Skin epidermis (tissue), 12 donors: Measurements from ENCODE around the gene GALNT11.
A peak's percentile ranks its signal among the peaks of the same experiment; 100 is the strongest.
"Not testable (repeated sequence)": the region's sequence is repeated elsewhere in the genome, so short reads cannot be mapped to it uniquely, and the experiment has no call there.

Experiments used
- H3K27ac ChIP-seq, 21 experiments: fragments of 200-600 bp; sonication (generic) in 11 of 21; one replicate each; pipeline ENCODE4 v1.5.0; 2020; ENCODE audit warnings: mild to moderate bottlenecking in 3 of 21, inconsistent platforms in 2 of 21, moderate library complexity in 2 of 21
- H3K4me3 ChIP-seq, 7 experiments: fragments of 200-600 bp; sonication (generic) in 2 of 7; one replicate each; pipeline ENCODE4 v1.5.0; 2020; ENCODE audit warnings: inconsistent platforms in 2 of 7, mild to moderate bottlenecking in 2 of 7, moderate library complexity in 1 of 7

GALNT11 gene

DNA sequence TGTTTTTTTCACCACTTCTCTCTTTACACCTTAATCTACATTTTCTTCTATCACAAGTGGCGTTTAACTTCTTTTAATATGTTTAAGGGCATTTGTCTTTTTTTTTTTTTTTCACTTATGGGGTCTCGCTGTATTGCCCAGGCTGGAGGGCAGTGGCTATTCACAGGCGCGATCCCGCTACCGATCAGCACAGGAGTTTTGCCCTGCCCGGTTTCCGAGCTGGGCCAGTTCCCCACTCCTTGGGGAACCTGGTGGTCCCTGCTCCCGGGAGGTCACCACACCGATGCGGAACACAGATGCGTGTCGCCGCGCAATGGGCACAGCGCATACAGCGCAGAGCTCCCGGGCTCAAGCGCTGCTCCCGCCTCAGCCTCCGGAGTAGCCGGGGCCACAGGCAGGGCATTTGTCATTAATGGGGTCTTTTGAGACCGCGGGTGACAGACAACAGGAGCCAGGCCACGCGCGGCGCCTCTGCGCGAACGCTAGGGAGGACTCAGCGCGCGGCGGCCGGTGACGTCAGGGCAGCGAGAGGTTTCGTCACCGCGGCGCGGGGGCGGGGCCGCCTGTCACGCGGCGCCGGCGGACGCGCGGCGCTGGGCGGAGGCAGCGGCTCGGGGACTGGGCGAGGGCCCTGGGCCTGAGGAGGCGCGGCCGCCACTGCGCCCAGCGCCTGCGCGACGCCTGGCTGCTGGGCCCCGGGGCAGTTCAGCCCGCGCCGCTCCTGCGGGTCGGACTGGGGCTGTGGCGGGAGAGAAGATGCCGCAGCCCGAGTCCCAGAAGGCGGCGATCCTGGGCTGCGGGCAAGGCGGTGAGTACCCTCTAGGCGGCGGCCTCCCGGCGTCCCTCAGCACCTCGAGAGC lies at the start of gene GALNT11:
Gene GALNT11 (plus strand): TSS at position 598 of the 860 bp plus-strand sequence. CDS start 68,554 bp downstream, outside the sequence.
- peak within 1 kb of the TSS; percentile 62 to 95 (median 85) for H3K27ac ChIP-seq
- peak within 1 kb of the TSS; percentile 58 to 86 (median 74) for H3K4me3 ChIP-seq

DNA sequence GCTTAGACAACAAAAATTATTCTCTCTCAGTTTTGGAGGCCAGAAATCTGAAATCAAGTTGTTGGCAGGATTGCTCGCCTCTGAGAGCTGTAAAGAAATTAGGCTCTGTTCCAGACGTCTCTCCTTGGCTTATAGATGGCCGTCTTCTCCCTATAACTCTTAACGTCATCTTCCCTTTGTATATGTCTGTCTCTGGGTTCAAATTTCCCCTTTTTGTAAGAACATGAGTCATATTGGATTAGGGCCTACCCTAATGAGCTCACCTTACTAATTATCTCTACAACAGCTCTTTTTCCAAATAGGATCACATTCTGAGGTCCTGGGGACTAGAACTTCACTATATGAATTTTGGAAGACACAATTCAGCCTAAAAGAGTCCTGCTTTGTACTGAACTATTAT lies 46.9 kb upstream of the GALNT11 start:
- Histone ChIP-seq H3K4me3 (no peak overlapping the region), H3K27ac (no peak overlapping the region)

DNA sequence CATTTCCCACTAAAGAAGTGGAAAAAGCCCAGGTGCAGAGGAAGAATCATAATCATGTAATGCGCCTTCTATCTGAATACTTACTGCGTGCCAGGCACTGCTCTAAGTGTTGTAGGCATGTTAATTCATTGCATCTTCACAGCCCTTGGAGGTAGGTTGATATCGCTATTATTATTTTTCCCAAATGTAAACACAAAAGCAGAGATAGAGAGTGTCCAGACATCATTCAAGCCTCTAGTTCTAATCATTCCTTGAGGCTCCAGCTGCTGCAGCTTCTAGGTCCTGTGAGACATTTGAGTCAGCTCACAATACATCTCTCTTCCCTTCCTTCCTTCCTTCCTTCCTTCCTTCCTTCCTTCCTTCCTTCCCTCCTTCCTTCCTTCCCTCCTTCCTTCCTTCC lies 44.3 kb upstream of the GALNT11 start:
- Histone ChIP-seq H3K27ac (no peak overlapping the region), H3K4me3 (no peak overlapping the region)

DNA sequence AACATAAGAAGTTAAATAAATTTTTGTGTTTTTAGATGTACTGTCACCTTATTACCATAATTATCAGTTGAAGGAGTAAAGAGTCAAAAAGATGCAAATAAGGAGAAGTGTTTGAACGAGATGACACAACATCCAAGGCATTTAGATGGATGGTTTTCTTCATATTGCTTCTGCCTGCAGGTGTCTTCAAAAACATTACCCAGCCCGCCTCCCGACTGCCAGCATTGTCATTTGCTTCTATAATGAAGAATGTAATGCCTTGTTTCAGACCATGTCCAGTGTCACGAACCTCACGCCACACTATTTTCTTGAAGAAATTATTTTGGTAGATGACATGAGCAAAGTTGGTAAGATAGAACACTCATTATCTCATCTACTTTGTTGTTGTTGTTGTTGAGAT lies 42.7 kb upstream of the GALNT11 start:
- Histone ChIP-seq H3K27ac (no peak overlapping the region), H3K4me3 (no peak overlapping the region)

DNA sequence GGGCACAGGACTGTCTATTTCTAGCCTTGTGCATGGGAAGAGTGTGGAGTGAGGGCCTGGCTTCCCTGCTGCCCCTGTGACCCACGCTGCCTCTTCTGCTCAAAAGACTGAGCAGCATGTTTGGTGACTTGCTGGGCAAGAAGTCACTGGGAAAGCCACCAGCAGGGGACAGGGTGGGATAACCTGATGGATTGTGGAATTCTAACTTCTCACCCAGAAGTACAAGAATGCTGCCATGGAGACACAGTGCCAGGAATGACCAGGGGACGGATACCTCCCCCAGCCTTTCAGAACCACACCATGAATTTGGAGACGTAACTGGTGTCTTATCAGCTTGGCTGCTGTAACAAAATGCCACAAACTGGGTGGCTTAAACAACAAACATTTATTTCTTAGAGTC lies 40.9 kb upstream of the GALNT11 start:
- no peak overlapping the region for H3K27ac ChIP-seq

DNA sequence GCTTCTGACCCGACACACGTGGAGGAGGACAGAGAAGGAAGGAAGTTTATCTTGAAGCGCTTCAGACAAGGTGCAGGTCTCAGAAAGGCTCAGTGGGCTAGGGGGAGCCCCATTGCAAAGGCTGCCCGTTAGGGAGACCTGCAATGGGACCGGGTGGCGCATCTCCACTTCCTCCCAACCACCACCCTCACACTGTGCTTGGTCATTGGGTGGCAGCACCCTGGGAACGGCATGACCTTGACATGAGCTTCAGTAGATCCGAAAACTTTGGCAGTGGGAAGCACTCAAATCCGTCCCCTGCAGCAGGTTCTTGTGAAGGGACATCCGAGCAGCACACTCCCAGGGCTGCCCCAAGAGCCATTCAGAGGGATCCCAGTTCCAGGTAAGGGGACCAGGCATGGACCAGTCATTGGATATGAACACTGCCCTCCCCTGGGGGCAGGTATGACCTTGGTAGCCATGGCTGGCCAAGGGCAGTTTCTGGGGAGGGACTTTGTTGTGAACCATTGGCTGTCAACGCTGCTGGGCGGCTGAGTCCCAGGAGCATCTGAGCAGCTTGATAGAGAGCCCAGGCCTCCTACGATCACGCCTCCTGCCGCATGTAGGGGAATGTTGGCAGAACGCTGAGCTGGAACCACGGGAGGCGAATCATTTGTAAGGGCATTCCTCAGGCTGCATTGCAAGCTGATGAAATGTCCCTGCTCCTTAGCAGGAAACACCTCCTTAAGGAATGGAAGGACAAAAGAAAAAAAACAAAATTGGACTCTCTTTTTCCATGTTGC lies 37.5 kb upstream of the GALNT11 start:
- H3K4me3 ChIP-seq, result no peak overlapping the region
- H3K27ac ChIP-seq, result no peak overlapping the region

More for the DNA sequence above, 40.9 kb upstream of the GALNT11 start:
- no peak overlapping the region for H3K4me3 ChIP-seq

DNA sequence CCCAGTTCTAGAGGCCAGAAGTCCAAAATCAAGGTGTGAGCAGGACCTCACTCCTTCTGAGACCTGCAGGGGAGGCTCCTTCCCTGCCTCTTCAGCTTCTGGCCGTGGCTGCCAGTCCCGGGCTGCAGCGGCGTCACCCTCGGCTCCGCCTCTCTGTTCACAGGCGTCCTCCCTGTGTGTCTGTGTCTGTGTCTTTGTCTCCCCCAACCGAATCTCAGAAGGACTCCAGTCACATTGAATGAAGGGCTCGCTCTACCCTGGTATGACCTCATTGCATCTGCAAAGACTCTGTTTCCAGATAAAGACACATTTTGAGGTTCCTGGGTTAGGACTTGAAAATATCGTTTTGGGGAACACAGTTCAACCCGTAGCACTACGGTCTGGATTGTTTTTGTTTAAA lies 33.1 kb upstream of the GALNT11 start:
- Histone ChIP-seq H3K4me3 (no peak overlapping the region), H3K27ac (no peak overlapping the region)

DNA sequence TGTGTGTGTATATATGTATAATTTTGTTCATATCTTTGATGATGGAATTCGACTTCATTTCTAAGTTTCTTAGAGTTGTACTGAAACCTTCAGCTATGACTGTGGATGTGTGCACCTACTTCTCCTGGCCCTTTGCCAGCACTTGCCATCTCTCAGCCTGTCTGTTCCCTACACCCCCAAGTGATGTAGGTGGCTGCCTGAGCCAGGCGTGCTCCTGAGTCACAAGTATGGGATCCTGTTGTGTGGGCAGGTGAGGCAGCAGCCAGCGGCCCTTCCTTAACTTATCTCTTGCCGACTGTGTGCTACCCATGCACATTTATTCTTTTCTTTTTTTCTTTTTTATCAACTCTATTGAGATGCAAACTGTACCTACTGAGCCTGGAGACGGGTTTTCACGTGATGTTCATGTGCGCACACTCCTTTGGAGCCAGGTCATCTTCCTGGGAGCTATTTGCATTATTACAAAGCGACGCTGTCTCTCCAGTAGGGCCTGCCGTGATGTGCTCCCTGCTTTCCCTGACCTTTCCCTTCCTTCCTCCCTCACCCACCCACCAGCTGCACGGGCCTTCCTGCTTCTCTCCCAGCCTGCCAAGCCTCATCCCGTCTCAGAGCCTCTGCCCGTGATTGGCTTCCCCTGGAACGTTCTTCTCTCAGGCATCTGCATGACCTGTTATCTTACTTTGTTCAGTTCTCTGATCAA lies 31.3 kb upstream of the GALNT11 start:
- Histone ChIP-seq H3K4me3 (no peak overlapping the region), H3K27ac (no peak overlapping the region)

DNA sequence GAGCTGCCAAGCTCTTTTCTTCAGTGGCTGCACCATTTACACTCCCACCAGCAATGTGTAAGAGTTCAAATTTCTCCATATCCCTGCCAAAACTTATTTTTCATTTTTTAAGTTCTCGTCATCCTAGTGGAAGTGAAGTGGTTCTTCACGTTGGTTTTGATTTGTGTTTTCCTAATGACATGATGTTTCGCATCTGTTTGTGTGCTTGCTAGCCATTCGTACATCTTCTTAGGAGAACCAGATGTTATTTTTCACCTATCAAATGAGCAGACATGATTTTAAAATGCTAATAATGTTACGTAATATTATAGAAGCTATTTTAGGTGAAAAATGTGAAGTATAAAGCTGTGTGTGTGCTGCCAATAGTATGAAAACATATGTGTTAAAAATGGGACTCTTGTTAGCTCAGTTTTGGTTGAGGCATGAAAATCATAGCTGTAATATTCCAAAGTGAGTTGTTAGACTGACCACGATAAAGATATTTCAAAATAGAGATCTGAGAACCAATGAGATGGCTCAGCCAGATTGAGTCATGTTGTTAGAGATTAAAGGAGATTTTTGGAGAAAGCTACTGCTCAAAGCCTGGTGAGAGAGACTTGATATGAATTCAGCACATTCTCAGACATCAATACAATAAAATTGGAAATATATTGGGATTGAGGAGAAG lies 25.9 kb upstream of the GALNT11 start:
- no peak overlapping the region for H3K27ac ChIP-seq
- H3K4me3 ChIP-seq, result no peak overlapping the region

DNA sequence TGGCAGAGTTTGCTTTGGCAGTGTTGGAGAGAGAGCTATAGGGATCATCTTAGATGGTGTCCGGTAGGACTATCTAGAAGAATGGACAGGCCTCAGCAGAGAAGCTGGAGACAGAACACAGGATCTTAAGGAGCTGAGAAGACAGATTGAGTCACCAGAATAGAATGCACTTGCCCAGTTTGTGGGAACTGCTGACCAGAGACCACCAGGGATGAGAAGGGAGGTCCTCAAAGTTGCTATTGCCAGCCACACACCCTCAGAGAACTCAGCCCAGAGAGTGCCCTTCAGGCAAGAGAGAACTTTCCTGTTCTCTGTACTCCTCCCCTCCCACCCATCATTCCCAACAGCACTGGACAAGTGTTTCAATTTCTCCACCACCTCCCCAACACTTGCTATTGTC lies 25.3 kb upstream of the GALNT11 start:
- Histone ChIP-seq H3K27ac (no peak overlapping the region), H3K4me3 (no peak overlapping the region)

DNA sequence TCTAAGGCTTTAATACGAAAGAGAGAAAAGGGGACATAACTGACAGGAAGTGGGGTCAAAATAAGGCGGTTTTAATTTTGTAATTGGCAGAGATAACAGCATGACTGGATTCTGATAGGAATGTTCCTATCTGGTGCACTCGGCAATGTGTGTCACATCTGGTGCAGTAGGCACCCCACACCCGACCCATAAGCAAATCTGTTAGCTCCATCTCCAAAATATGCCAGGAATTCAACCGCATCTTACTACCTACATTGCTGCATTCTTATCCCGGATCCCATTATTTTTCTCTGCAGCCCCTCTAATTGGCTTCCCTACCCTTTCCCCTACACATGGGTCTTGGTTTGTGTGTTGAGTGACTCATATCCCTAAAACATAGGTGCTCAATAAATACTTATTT lies 19.1 kb upstream of the GALNT11 start:
- Histone ChIP-seq H3K4me3 (no peak overlapping the region), H3K27ac (no peak overlapping the region)

DNA sequence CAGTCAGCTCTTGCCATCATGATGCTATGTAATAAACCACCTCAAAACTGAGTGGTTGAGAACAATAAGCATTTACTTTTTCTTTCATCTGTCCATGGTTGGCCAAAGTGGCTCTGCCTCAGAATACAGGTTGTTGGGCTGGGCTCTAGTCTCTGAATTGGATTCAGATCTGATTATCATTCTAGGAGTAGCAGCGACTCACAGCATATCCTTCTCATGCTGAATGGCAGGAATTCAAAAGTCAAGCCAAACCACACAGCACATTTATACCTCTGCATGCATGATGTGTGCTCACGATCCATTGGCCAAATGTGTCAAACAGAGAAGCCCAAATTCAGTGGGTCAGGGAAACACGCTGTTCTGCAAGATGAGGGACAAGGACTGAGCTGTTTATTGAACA lies 13.6 kb upstream of the GALNT11 start:
- no peak overlapping the region for H3K27ac ChIP-seq

DNA sequence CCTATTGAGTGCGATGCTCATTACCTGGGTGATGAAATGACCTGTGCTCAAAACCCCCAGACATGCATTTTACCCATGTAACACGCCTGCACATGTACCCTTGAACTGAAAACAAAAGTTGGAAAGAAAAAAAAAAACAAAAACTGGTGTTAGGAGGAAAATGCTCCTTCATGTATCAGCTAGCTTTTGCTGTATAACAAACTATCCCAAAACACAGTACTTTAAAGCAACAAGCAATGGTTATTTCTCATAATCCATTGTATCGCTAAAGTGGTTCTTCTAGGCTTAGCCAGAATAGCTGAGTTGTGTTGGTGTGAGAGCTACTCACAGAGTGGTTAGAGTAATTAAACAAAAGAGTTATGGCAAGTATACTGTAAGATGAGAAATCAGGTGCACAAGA lies 12.2 kb upstream of the GALNT11 start:
- Histone ChIP-seq H3K27ac (no peak overlapping the region), H3K4me3 (no peak overlapping the region)

More for the DNA sequence above, 13.6 kb upstream of the GALNT11 start:
- no peak overlapping the region for H3K4me3 ChIP-seq

DNA sequence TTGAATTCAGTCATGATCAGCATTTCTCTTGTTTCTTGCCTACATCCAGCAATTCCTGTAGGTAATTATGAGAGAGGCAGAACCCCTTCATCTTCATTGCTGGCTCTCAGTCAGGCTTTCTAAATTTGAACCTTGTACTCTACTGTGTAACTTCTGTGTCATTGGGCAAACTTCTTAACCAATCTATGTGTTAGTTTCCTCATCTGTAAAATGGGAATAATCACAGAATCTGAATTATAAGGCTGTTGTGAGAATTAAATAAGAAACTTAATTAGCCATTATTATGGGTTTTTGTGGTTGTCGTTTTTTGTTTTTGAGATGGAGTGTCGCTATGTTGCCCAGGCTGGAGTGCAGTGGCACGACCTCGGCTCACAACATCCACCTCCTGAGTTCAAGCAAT lies 11.5 kb upstream of the GALNT11 start:
- no peak overlapping the region for H3K27ac ChIP-seq

DNA sequence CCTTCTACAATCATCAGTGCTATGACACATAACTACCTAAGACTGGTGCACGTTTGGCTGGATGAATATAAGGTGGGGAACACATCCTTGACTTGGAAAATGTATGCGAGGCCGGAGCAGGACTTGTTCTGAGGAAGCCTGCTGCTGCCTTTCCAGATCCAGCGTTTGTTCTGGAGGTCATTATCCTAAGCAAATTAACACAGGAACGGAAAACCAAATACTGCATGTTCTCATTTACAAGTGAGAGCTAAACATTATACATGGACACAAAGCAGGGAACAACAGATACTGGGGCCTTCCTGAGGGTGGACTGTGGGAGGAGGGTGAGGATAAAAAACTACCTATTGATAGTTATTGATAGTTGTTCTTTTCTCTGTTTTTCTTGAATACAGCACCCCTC lies 10.8 kb upstream of the GALNT11 start:
- H3K27ac ChIP-seq, result no peak overlapping the region
- no peak overlapping the region for H3K4me3 ChIP-seq

More for the DNA sequence above, 11.5 kb upstream of the GALNT11 start:
- no peak overlapping the region for H3K4me3 ChIP-seq

DNA sequence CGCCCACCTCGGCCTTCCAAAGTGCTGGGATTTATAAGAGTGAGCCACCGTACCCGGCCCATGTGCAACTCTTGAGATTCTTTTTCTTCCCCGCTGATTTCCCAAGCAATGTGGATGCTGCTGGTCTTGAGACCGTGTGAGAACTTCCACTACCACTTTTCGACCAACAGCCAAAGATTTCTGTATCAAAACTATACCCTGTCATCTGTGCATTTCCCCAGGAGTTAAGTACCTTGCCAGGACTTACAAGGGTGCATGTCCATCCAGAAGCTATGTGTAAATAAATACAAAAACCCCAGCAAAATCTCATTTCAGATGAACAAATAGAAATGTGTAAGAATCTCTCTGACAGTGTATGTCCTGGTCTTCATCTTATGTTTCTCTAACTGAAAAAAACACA lies 9.9 kb upstream of the GALNT11 start:
- H3K27ac ChIP-seq, result no peak overlapping the region
- H3K4me3 ChIP-seq, result no peak overlapping the region

DNA sequence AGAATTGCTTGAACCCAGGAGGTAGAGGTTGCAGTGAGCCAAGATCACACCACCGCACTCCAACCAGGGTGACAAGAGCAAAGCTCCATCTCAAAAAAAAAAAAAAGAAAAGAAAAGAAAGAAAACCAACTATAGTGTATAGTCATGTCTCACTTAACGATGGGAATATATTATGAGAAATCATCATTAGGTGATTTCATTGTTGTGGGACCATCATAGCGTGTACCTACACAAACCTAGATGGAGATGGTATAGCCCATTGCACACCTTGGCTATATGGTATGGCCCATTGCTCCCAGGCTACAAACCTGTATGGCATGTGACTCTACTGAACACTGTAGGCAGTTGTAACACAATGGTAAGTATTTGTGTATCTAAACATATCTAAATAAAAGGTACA lies 8.5 kb upstream of the GALNT11 start:
- Histone ChIP-seq H3K4me3 (no peak overlapping the region), H3K27ac (no peak overlapping the region)

DNA sequence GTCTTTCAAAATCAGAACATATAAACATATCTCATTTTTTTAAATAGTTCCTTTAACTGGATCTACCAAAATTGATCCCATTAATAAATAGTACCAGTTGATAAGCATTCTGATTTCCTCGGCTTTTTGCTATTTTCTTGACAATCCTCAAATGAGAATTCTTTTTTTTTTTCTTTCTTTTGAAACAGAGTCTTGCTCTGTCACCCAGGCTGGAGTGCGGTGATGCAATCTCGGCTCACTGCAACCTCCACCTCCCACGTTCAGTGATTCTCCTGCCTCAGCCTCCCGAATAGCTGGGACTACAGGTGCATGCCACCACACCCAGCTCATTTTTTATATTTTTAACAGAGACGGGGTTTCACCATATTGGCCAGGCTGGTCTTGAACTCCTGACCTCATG lies 7.8 kb upstream of the GALNT11 start:
- not testable (repeated sequence) for H3K4me3 ChIP-seq, H3K27ac ChIP-seq

DNA sequence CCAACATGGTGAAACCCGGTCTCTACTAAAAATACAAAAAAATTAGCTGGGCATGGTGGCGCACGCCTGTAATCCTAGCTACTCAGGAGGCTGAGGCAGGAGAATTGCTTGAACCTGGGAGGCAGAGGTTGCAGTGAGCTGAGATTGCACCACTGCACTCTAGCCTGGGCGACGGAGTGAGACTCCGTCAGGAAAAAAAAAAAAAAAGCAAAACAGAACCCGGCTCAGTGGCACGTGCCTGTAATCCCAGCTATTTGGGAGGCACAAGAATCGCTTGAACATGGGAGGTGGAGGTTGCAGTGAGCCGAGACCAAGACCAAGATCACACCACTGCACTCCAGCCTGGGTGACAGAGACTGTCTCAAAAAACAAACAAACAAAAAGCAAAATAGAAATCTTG lies 3.7 kb upstream of the GALNT11 start:
- not testable (repeated sequence) for H3K4me3 ChIP-seq, H3K27ac ChIP-seq
